ENCODE measurements around the gene ACR.

Gene ACR

GRCh38 chr22:50702821-50703725 is 34.9 kb upstream of the ACR start:
- no peak for DNase-seq (ENCODE audit: low read depth)

- DNase-seq (ENCODE audit: low read depth) = no peak
Observed at GRCh38 chr22:50703726-50704509, 34.1 kb upstream of the ACR start.

- no peak for DNase-seq (ENCODE audit: low read depth)
Observed at GRCh38 chr22:50704510-50705218, 33.3 kb upstream of the ACR start.

- no peak for DNase-seq (ENCODE audit: low read depth)
Observed at GRCh38 chr22:50705219-50705691, 32.7 kb upstream of the ACR start.

GRCh38 chr22:50705851-50706351 is 32.1 kb upstream of the ACR start:
- DNase-seq (ENCODE audit: low read depth) = no peak

GRCh38 chr22:50706481-50707125 is 31.4 kb upstream of the ACR start:
- no peak for DNase-seq (ENCODE audit: low read depth)

GRCh38 chr22:50708474-50708873 is 29.5 kb upstream of the ACR start:
- DNase-seq (ENCODE audit: low read depth) = no peak

GRCh38 chr22:50708996-50709395 is 29.0 kb upstream of the ACR start:
- DNase-seq (ENCODE audit: low read depth) = no peak

- no peak for DNase-seq (ENCODE audit: low read depth)
Observed at GRCh38 chr22:50710221-50710620, 27.8 kb upstream of the ACR start.

GRCh38 chr22:50710886-50711285 is 27.1 kb upstream of the ACR start:
- DNase-seq (ENCODE audit: low read depth) = no peak

GRCh38 chr22:50711446-50712340 is 26.3 kb upstream of the ACR start:
- peak; percentile 12 for DNase-seq (ENCODE audit: low read depth)

- no peak for DNase-seq (ENCODE audit: low read depth)
Observed at GRCh38 chr22:50712341-50713007, 25.5 kb upstream of the ACR start.

- DNase-seq (ENCODE audit: low read depth) = no peak
Observed at GRCh38 chr22:50713008-50713385, 25.0 kb upstream of the ACR start.

- DNase-seq (ENCODE audit: low read depth) = no peak
Observed at GRCh38 chr22:50713571-50714056, 24.4 kb upstream of the ACR start.

- DNase-seq (ENCODE audit: low read depth) = no peak
Observed at GRCh38 chr22:50714150-50714549, 23.9 kb upstream of the ACR start.

GRCh38 chr22:50714631-50715179 is 23.3 kb upstream of the ACR start:
- DNase-seq (ENCODE audit: low read depth) = no peak

GRCh38 chr22:50715250-50715649 is 22.8 kb upstream of the ACR start:
- no peak for DNase-seq (ENCODE audit: low read depth)

- DNase-seq (ENCODE audit: low read depth) = no peak
Observed at GRCh38 chr22:50715776-50716175, 22.2 kb upstream of the ACR start.

GRCh38 chr22:50716290-50717024 is 21.5 kb upstream of the ACR start:
- DNase-seq (ENCODE audit: low read depth) = no peak
